T-helper 17 cell (primary cell): ENCODE data around the gene SMARCA4. TPM values are rescaled to one million over a fixed set of nuclear protein-coding genes. Genes with fewer than 3 reads are reported as not detected.
A peak's percentile ranks its signal among the peaks of the same experiment; 100 is the strongest.

Experiments used
- ATAC-seq: fragments of 150-1000 bp; cut with Tn5 transposase; 2 replicates; pipeline ENCODE4 v1.10.0; 2021; ENCODE audit warnings: mild to moderate bottlenecking, moderate library complexity
- DNase-seq, 3 donors: peaks; one replicate each; pipeline versions ENCODE4 v3.0.0 to v3.0.0-alpha.2; 2020 to 2021
- H3K9me3 ChIP-seq: one replicate; pipeline ENCODE4 v1.7.0; 2013; ENCODE audit warnings: low read length, mild to moderate bottlenecking; ENCODE audit not compliant: control insufficient read depth, poor library complexity, severe bottlenecking
- H3K27ac Mint-ChIP-seq: one replicate; pipeline ENCODE4 v1.8.0; 2022; ENCODE audit warnings: mild to moderate bottlenecking, moderate library complexity, mixed read lengths
- H3K27me3 Mint-ChIP-seq: one replicate; pipeline ENCODE4 v1.8.0; 2022; ENCODE audit warnings: mixed read lengths
- H3K36me3 Mint-ChIP-seq: one replicate; pipeline ENCODE4 v1.8.0; 2022; ENCODE audit warnings: low read depth, mixed read lengths
- H3K4me1 Mint-ChIP-seq: one replicate; pipeline ENCODE4 v1.8.0; 2022; ENCODE audit warnings: mild to moderate bottlenecking, mixed read lengths
- H3K4me3 Mint-ChIP-seq: one replicate; pipeline ENCODE4 v1.8.0; 2022; ENCODE audit warnings: mild to moderate bottlenecking, moderate library complexity, mixed read lengths
- total RNA-seq, 4 donors: library from RNA in 2 of 4; stranded (reverse) in 2 of 4; gene quantifications; one replicate each; pipeline ENCODE4 v1.2.3 and lab custom pipeline; 2022 to 2026

The SMARCA4 gene
- total RNA-seq, 2 donors from 2014 or later = 93.9 to 94.0 TPM

GRCh38 chr19:10976131-10976892 is 15.5 kb downstream of the SMARCA4 start:
- no peaks in the 10 kb centered on the region for H3K36me3 Mint-ChIP-seq
- H3K27ac Mint-ChIP-seq = no peak overlapping the region
- H3K4me3 Mint-ChIP-seq = no peak overlapping the region
- H3K27me3 Mint-ChIP-seq = no peaks in the 10 kb centered on the region
- no peaks in the 10 kb centered on the region for H3K9me3 ChIP-seq
- no peak for ATAC-seq
- no peak for DNase-seq
- peaks cover 17% of the 10 kb centered on the region for H3K4me1 Mint-ChIP-seq

- H3K27me3 Mint-ChIP-seq = no peaks in the 10 kb centered on the region
- H3K36me3 Mint-ChIP-seq = no peaks in the 10 kb centered on the region
- no peak overlapping the region for H3K27ac Mint-ChIP-seq
- H3K4me3 Mint-ChIP-seq = no peak overlapping the region
- peaks cover 17% of the 10 kb centered on the region for H3K4me1 Mint-ChIP-seq
- ATAC-seq (no peak), DNase-seq (no peak)
- H3K9me3 ChIP-seq = no peaks in the 10 kb centered on the region
These were observed 16.9 kb downstream of the SMARCA4 start for GRCh38 chr19:10977742-10978092.

GRCh38 chr19:10979951-10980381 is 19.1 kb downstream of the SMARCA4 start:
- ATAC-seq = peak; percentile 87
- Mint-ChIP-seq H3K4me1 (peaks cover 9% of the 10 kb centered on the region), H3K27me3 (no peaks in the 10 kb centered on the region), H3K27ac (no peak overlapping the region), H3K4me3 (no peak overlapping the region), H3K36me3 (no peaks in the 10 kb centered on the region)
- DNase-seq = no peak
- H3K9me3 ChIP-seq = no peaks in the 10 kb centered on the region

GRCh38 chr19:10981252-10981895 is 20.5 kb downstream of the SMARCA4 start:
- no peaks in the 10 kb centered on the region for H3K9me3 ChIP-seq
- no peak for DNase-seq
- no peaks in the 10 kb centered on the region for H3K36me3 Mint-ChIP-seq
- peaks cover 6% of the 10 kb centered on the region for H3K4me1 Mint-ChIP-seq
- no peak for ATAC-seq
- no peak overlapping the region for H3K4me3 Mint-ChIP-seq
- no peaks in the 10 kb centered on the region for H3K27me3 Mint-ChIP-seq
- H3K27ac Mint-ChIP-seq = no peak overlapping the region

GRCh38 chr19:10983026-10983425 is 22.2 kb downstream of the SMARCA4 start:
- H3K36me3 Mint-ChIP-seq = no peaks in the 10 kb centered on the region
- H3K27ac Mint-ChIP-seq = peak overlapping the region; percentile 69
- no peak overlapping the region for H3K4me3 Mint-ChIP-seq
- peaks cover 4% of the 10 kb centered on the region for H3K4me1 Mint-ChIP-seq
- ATAC-seq = no peak
- H3K27me3 Mint-ChIP-seq = no peaks in the 10 kb centered on the region
- H3K9me3 ChIP-seq = no peaks in the 10 kb centered on the region
- DNase-seq = no peak

GRCh38 chr19:10984166-10984735 is 23.4 kb downstream of the SMARCA4 start:
- no peaks in the 10 kb centered on the region for H3K9me3 ChIP-seq
- ATAC-seq (no peak), DNase-seq (no peak)
- Mint-ChIP-seq H3K4me3 (no peak overlapping the region), H3K4me1 (peaks cover 3% of the 10 kb centered on the region), H3K27me3 (no peaks in the 10 kb centered on the region), H3K36me3 (no peaks in the 10 kb centered on the region), H3K27ac (no peak overlapping the region)

- Mint-ChIP-seq H3K4me3 (no peak overlapping the region), H3K27ac (peak overlapping the region; percentile 34), H3K27me3 (no peaks in the 10 kb centered on the region), H3K4me1 (peaks cover 3% of the 10 kb centered on the region), H3K36me3 (no peaks in the 10 kb centered on the region)
- DNase-seq = no peak
- H3K9me3 ChIP-seq = no peaks in the 10 kb centered on the region
- ATAC-seq = no peak
These were observed 24.7 kb downstream of the SMARCA4 start for GRCh38 chr19:10985502-10985901.

- Mint-ChIP-seq H3K4me1 (no peaks in the 10 kb centered on the region), H3K27ac (no peak overlapping the region), H3K4me3 (no peak overlapping the region), H3K36me3 (peaks cover 3% of the 10 kb centered on the region), H3K27me3 (no peaks in the 10 kb centered on the region)
- DNase-seq (no peak), ATAC-seq (no peak)
- no peaks in the 10 kb centered on the region for H3K9me3 ChIP-seq
These were observed 25.7 kb downstream of the SMARCA4 start for GRCh38 chr19:10986301-10987127.

GRCh38 chr19:10987571-10988297 is 26.9 kb downstream of the SMARCA4 start:
- no peaks in the 10 kb centered on the region for H3K27me3 Mint-ChIP-seq
- H3K9me3 ChIP-seq = no peaks in the 10 kb centered on the region
- peak overlapping the region; percentile 36 for H3K4me3 Mint-ChIP-seq
- peaks cover 5% of the 10 kb centered on the region for H3K36me3 Mint-ChIP-seq
- DNase-seq (no peak), ATAC-seq (no peak)
- no peaks in the 10 kb centered on the region for H3K4me1 Mint-ChIP-seq
- H3K27ac Mint-ChIP-seq = no peak overlapping the region

GRCh38 chr19:10988380-10988779 is 27.6 kb downstream of the SMARCA4 start:
- no peaks in the 10 kb centered on the region for H3K27me3 Mint-ChIP-seq
- no peak for ATAC-seq
- no peak for DNase-seq
- no peaks in the 10 kb centered on the region for H3K4me1 Mint-ChIP-seq
- no peak overlapping the region for H3K4me3 Mint-ChIP-seq
- H3K27ac Mint-ChIP-seq = no peak overlapping the region
- H3K36me3 Mint-ChIP-seq = peaks cover 5% of the 10 kb centered on the region
- no peaks in the 10 kb centered on the region for H3K9me3 ChIP-seq

GRCh38 chr19:10988921-10989320 is 28.1 kb downstream of the SMARCA4 start:
- Mint-ChIP-seq H3K27me3 (no peaks in the 10 kb centered on the region), H3K36me3 (peaks cover 5% of the 10 kb centered on the region), H3K4me1 (no peaks in the 10 kb centered on the region), H3K27ac (peak overlapping the region; percentile 53), H3K4me3 (no peak overlapping the region)
- no peak for ATAC-seq
- DNase-seq = no peak
- H3K9me3 ChIP-seq = no peaks in the 10 kb centered on the region

GRCh38 chr19:10991076-10991475 is 30.2 kb downstream of the SMARCA4 start:
- H3K9me3 ChIP-seq = no peaks in the 10 kb centered on the region
- Mint-ChIP-seq H3K4me1 (peaks cover 3% of the 10 kb centered on the region), H3K4me3 (no peak overlapping the region), H3K27ac (no peak overlapping the region), H3K36me3 (peaks cover 5% of the 10 kb centered on the region), H3K27me3 (no peaks in the 10 kb centered on the region)
- DNase-seq = no peak
- ATAC-seq = no peak
